Endothelial cell of umbilical vein (primary cell): ENCODE data around the gene LPCAT3.

Source experiments
- CTCF ChIP-seq, 2 donors: IDR thresholded peaks; 1 replicate in 1 of 2; 2 replicates in 1 of 2; pipeline ENCODE4 v1.5.1; 2011; ENCODE audit warnings: low read length in 2 of 2, mild to moderate bottlenecking in 2 of 2, moderate library complexity in 2 of 2, control low read depth in 1 of 2, inconsistent platforms in 1 of 2, low read depth in 1 of 2; ENCODE audit not compliant: insufficient read depth in 1 of 2; ENCODE audit errors: extremely low read depth in 1 of 2
- EZH2 ChIP-seq: IDR thresholded peaks from 2 replicates; pipeline ENCODE4 v1.6.1; 2012; ENCODE audit warnings: borderline replicate concordance, low read depth, mild to moderate bottlenecking, moderate library complexity, low read length, inconsistent platforms; ENCODE audit not compliant: severe bottlenecking
- FOS ChIP-seq: IDR thresholded peaks from 2 replicates; pipeline ENCODE4 v1.6.1; 2011; ENCODE audit warnings: mild to moderate bottlenecking, low read length, moderate library complexity, borderline replicate concordance; ENCODE audit not compliant: insufficient read depth
- GATA2 ChIP-seq: IDR thresholded peaks from 2 replicates; pipeline ENCODE4 v1.7.0; 2011; ENCODE audit warnings: low read depth, mild to moderate bottlenecking, moderate library complexity, mixed read lengths, low read length; ENCODE audit not compliant: insufficient read length, insufficient read depth
- JUN ChIP-seq: IDR thresholded peaks from 2 replicates; pipeline ENCODE4 v1.6.1; 2011; ENCODE audit warnings: borderline replicate concordance, low read depth; ENCODE audit not compliant: insufficient read length, insufficient read depth
- MAX ChIP-seq: IDR thresholded peaks from 2 replicates; pipeline ENCODE4 v1.6.1; 2011; ENCODE audit not compliant: insufficient read depth, insufficient read length
- POLR2A ChIP-seq: IDR thresholded peaks from 2 replicates; pipeline ENCODE4 v1.6.1; 2012; ENCODE audit warnings: low read depth, mild to moderate bottlenecking, control low read depth, low read length
- POLR2AphosphoS5 ChIP-seq: IDR thresholded peaks from 2 replicates; pipeline ENCODE4 v1.6.1; 2012; ENCODE audit warnings: low read depth, mild to moderate bottlenecking, control low read depth, low read length, moderate library complexity; ENCODE audit not compliant: insufficient read depth

GRCh38 chr12:6952121-6952862 is 66.0 kb downstream of the LPCAT3 start:
- TF ChIP-seq POLR2A (no peak), POLR2AphosphoS5 (no peak), EZH2 (no peak), JUN (no peak), CTCF (IDR thresholded peaks at IDR 0.05; ENCODE audit: extremely low read depth in 1 of 2, insufficient read depth in 1 of 2, low read depth in 1 of 2, low read length in 2 of 2) (no peak), FOS (no peak), MAX (no peak), GATA2 (no peak)
